Fibroblast of mammary gland (primary cell): ENCODE results near the gene EPB41.
"Not testable (repeated sequence)": the region's sequence is repeated elsewhere in the genome, so short reads cannot be mapped to it uniquely, and the experiment has no call there.

Experiments used
- DNase-seq: peaks from one replicate; pipeline ENCODE4 v3.0.0-alpha.2; 2010; ENCODE audit warnings: low read depth
- H3K4me3 ChIP-seq: 2 replicates; pipeline ENCODE4 v1.5.1; 2011; ENCODE audit warnings: low read depth, mild to moderate bottlenecking, low read length, moderate library complexity; ENCODE audit not compliant: control insufficient read depth
- CTCF ChIP-seq: conservative IDR thresholded peaks from 2 replicates; pipeline ENCODE4 v1.5.1; 2011; ENCODE audit warnings: low read depth, low read length, inconsistent platforms; ENCODE audit not compliant: control insufficient read depth, insufficient read depth

The EPB41 gene

GRCh38 chr1:28933918-28934317 lies 19.5 kb downstream of the EPB41 start:
- DNase-seq = no peak
- no peak for TF ChIP-seq CTCF

DNA sequence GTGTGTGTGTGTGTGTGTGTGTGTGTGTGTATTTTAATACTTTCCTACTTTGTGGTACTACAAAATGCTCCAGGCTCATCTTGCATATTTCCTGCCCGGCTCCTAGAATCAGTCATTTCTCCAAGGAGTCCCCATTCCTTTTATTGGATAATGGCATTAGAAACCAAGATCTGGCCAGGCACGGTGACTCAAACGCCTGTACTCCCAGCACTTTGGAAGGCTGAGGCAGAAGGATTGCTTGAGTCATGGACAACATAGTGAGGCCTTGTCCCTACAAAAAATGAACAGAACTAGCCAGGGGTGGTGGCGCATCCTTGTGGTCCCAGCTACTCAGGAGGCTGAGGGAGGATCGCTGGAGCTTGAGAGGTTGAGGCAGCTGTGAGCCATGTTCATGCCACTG lies 20.3 kb downstream of the EPB41 start:
- peak; percentile 14 for DNase-seq
- H3K4me3 ChIP-seq = no peak overlapping the region
- TF ChIP-seq CTCF = no peak

More at GRCh38 chr1:28933918-28934317, 19.5 kb downstream of the EPB41 start:
- no peak overlapping the region for H3K4me3 ChIP-seq

DNA sequence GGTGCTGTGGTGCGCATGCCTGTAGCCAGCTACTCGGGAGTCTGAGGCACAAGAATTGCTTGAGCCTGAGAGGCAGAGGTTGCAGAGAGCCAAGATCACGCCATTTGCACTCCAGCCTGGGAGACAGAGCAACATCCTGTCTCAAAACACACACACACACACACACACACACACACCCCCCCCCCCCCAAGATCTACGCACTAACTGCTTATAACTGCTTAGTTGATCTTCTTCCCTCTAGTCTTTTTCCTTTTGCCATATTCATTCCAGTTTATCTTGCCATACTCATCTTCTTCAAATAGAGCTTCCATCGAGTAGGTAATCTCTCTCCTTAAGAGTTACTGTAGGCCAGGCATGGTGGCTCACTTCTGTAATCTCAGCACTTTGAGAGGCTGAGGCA lies 20.9 kb downstream of the EPB41 start:
- no peak for DNase-seq
- no peak overlapping the region for H3K4me3 ChIP-seq
- no peak for TF ChIP-seq CTCF

DNA sequence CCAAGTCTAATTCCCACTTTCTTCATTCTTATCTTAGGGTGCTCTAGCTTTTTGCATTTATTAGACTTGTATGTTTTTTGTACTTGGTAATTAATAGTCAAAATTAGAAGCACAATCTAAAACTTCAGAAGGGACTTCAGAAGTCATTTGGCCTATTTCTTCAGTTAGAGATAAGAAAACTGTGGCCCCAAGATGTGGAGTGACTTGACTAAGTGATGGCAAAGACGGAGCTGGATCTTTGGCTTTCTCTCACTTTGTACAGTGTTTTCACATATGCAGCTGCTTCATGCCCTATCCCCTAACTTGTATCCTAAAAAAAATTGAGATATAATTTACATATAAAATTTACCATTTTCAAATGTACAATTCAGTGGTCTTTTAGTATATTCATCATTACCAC lies 21.7 kb downstream of the EPB41 start:
- DNase-seq = no peak
- TF ChIP-seq CTCF = no peak
- H3K4me3 ChIP-seq = no peak overlapping the region

DNA sequence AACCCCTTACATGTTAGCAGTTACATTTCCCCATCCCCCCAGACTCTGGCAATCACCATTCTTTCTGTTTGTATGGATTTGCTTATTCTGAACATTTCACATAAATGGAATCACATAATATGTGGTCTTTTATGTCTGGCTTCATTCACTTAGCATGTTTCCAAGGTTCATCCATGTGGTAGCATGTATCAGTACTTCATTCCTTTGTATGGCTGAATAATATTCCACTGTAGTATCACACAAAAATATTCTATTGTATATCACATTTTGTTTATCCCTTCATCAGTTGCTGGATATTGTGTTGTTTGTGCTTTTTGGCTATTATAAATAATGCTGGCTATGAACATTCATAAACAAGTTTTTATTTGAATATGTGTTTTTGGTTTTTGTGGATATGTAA lies 22.2 kb downstream of the EPB41 start:
- H3K4me3 ChIP-seq = no peak overlapping the region
- no peak for DNase-seq
- no peak for TF ChIP-seq CTCF

- DNase-seq, H3K4me3 ChIP-seq: not testable (repeated sequence)
Observed at GRCh38 chr1:28943581-28943980, 29.2 kb downstream of the EPB41 start.

DNA sequence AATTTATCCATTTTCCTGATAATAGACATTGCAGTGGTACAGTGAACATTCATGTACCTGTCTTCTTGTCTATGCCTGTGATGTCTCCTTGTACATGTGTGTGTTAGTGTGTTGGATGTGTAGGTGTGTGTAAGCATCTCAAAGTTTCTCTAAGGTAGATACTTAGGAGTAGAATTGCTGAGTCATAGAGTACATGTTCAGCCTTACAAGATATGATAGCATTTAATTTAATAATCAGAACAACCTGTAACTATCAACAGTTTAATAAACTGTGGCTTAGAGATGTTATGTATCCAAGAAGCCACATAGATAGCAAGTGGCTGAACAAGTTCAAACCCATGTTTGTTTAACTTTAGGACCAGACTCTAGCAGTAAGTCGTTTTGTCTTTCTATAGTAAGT lies 35.6 kb downstream of the EPB41 start:
- DNase-seq = no peak
- TF ChIP-seq CTCF = no peak
- H3K4me3 ChIP-seq = no peak overlapping the region
